Activated T-cell treated with anti-CD3 and anti-CD28 coated beads for 1 hour (primary cell): Measurements from ENCODE around the gene GALNT4.

Experiments
- DNase-seq: peaks from one replicate; pipeline ENCODE4 v3.0.0-alpha.2; 2020; ENCODE audit warnings: low read depth

Gene GALNT4

DNA sequence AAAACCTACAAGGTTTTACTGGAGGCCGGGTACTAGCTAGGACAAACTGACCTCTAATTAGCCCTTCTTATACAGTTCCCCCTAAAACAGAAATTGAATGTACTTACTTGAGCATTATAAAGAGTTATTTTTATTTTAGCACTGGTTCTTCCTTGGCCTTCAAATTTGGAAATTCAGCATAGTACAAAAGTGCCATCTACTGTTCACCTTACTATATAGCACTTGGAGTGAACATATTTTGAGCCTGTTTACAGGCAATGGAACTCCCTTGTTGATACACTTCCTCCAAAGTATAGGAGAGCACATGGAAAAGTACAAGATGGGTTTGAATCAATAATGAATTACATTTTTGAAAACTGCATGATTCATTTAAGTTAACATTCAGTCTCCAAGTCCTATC lies 5.1 kb upstream of the GALNT4 start:
- no peak for DNase-seq

GRCh38 chr12:89528434-89528833 lies 3.8 kb upstream of the GALNT4 start:
- DNase-seq: no peak

- DNase-seq: peak; percentile 42
Measured at GRCh38 chr12:89525824-89526770, 1.5 kb upstream of the GALNT4 start, which contains the start of gene POC1B. TSS of gene POC1B (minus strand) at chr12:89526047. CDS start at chr12:89525895, 152 bp downstream.

- DNase-seq: peak; percentile 26
Measured at GRCh38 chr12:89525305-89525823, 768 bp upstream of the GALNT4 start.

DNA sequence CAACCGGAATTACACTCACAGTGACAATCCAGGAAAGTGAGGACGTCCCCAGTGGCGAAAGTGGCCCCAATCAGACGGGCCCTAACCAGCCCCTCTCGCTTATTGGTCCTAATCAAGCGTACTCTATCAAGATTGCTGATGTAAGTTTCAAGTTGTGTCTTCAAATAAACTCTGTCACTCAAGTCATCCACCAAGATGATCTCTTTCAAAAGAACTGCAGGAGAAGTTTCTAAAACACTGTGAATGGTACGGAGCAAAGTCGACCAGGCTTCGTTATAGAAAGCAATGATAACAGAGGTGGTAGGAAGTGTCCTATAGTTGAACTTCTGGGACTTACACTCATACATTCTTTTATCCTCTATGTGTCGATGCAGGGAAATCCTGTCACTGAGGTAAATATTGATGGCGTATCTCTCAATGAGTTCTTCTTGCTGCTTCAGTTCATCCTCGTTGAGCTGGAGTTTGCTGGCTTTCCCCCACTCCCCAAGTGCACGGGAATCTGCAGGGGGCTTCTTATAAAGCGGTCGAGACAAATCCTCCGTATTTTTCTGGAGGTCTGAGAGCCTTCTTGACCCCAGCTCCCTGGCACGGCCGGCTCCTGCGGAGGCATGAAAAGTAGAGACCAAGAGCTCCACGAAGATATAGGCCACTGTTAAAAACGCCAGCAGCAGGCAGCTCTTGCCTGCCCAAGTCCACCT lies 604 bp downstream of the GALNT4 start:
- DNase-seq: no peak

DNA sequence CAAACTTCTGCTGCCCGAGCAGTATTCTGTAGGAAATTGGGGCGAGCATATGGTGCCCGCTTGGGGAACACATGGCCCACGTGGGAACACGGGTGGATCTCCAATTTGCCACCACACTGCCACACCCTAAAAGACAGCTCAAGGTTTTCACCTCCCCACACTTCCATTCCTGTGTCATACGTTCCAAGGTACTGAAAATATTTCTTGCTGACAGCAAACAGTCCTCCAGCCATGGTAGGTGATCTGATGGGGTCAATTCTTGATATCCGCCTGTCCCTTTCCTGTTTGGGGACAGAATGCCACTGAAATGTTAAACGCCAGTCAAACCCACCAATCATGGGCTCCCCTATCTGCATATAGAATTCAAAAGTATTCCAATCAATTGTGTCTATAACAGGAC lies 1.2 kb downstream of the GALNT4 start:
- DNase-seq: no peak

- DNase-seq: no peak
Measured at GRCh38 chr12:89521364-89522223, 3.0 kb downstream of the GALNT4 start.

GRCh38 chr12:89517720-89518119 lies 6.9 kb downstream of the GALNT4 start:
- no peak for DNase-seq

DNA sequence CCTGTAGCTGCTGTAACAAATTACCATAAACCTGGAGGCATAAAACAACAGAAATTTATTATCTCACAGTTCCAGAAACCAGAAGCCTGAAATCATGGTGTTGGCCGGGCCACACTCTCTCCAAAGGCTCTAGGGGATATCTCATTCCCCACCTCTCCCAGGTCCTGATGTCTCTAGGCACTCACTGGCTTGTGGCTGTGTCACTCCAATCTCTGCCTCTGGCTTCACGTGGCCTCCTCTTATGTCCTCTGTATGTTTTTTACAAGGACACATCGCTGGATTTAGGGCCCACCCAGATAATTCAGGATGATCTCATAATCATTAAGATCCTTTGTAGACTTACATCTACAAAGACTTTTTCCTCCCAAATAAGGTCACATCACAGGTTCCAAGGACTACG lies 8.0 kb downstream of the GALNT4 start:
- no peak for DNase-seq

- DNase-seq: no peak
Measured at GRCh38 chr12:89514751-89515150, 9.8 kb downstream of the GALNT4 start.

DNA sequence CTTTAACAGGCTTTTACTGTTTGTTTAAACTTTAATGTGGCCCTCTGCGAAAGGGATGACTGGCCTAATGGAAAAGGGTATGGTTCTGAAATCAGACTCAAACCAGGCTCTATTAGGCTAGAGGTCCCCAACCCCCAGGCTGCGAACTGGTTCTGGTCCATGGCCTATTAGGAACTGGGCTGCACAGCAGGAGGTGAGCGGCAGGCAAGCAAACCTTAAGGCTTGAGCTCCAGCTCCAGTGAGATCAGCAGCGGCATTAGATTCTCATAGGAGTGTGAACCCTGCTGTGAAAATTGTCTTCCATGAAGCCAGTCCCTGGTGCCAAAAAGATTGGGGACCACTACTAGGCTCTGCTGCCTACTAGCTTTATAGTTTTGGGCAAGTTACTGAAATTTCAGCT lies 11.1 kb downstream of the GALNT4 start:
- no peak for DNase-seq

GRCh38 chr12:89507015-89507824 lies 17.4 kb downstream of the GALNT4 start:
- DNase-seq: no peak

GRCh38 chr12:89506050-89506449 lies 18.5 kb downstream of the GALNT4 start:
- DNase-seq: no peak

GRCh38 chr12:89504560-89505346 lies 19.8 kb downstream of the GALNT4 start:
- DNase-seq: no peak

- DNase-seq: no peak
Measured at GRCh38 chr12:89501793-89502192, 22.8 kb downstream of the GALNT4 start.

DNA sequence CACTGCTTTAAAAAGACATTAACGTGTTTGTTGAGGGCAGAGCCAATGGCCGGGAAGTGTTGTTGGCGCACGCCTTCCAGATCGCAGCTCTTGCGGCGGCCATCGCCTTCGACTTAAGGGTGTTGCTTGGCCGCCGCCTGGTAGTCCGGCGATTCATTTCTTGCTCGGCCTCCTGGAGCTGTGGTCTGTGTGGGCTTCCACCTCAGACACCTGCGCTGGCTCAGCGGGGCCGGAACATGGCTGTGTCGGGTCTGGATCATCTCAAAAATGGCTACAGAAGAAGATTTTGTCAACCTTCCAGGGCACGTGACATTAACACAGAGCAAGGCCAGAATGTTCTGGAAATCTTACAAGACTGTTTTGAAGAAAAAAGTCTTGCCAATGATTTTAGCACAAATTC lies 24.7 kb downstream of the GALNT4 start:
- no peak for DNase-seq

DNA sequence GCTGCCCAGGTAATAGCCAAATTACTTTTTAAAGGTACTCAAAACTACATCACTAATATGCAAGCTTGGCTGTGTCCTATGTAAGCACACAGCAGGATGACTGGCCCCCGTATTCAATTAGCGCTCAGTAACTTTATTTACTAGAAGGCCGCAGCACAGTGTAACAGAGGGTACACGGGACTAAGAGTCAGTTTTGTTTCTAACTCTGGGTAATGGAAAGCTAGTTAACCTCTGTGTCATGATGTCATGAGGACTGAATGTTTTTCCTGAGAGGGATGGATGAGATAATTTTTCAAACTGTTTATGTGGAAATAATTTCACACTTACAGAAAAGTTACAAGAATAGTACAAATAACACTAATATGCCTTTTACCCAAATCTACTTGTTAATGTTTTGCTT lies 27.1 kb downstream of the GALNT4 start:
- no peak for DNase-seq

DNA sequence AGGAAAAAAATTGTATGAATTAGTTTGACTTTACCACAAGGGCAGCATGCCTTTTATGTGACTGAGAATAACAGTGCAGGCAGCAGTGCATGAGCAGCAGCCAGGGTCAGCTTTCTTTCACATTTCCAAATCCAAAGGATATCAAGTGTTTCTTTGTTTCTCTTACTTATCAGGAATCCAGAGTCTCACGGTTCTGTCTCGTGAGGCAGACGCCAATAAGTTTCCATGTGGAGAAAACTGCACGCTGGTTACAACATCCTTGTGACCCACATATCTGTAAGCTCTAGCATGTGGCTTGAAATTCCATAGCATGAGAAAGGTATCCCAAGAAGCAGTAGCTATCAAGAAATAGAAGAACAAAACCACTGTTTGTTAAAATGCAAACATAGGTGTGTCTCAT lies 27.6 kb downstream of the GALNT4 start:
- no peak for DNase-seq

DNA sequence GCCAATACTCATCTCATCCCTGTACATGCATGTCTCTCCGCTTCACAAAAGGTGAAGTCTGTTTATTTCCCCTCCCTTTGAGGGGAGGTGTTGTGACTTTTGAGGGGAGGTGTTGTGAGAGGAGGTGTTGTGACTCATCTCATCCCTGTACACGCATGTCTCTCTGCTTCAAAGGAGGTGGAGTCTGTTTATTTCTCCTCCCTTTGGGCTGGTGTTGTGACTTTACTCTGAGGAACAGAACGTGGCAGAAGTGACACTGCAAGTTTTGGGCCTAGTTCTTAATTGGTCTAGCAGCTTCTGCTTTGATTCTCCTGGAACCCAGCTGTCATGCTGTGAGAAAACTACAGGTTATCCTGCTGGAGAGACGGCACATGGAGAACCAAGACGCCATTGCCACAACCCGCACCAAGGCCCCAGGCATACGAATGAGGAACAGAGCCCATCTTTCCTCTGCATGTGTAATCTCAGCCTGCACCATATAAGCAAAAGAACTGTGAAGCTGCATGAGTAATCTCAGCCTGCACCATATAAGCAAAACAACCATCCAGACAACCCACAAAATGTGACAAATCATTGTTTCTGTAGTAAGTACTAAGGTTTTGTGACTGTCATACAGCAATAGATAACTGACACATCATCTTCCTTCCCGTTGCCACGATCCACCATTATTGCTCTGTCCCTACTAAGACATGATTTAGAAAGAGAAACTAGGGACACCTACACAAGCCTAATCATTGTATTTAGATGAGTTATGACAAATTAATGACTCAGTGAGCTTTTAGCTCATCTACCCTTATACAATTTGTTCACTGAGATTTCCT lies 30.0 kb downstream of the GALNT4 start:
- no peak for DNase-seq
